ENCODE data around the gene GARIN5A.
A peak's percentile ranks its signal among the peaks of the same experiment; 100 is the strongest.

Gene GARIN5A

GRCh38 chr19:50476224-50476906 lies at the start of gene GARIN5A, which contains the start of gene EMC10:
GARIN5A (minus strand) TSS chr19:50476848; CDS start chr19:50476388, 460 bp downstream.
EMC10 (plus strand) TSS chr19:50476507; CDS start chr19:50476545, 38 bp downstream.
- DNase-seq, result peak; percentile 94

- DNase-seq, result no peak
Observed at GRCh38 chr19:50522881-50523280, 46.2 kb upstream of the GARIN5A start.

- DNase-seq, result no peak
Observed at GRCh38 chr19:50520822-50521465, 44.3 kb upstream of the GARIN5A start.

- no peak for DNase-seq
Observed at GRCh38 chr19:50519006-50519575, 42.4 kb upstream of the GARIN5A start.

GRCh38 chr19:50518091-50519005 lies 41.7 kb upstream of the GARIN5A start:
- no peak for DNase-seq

- DNase-seq, result no peak
Observed at GRCh38 chr19:50517704-50518075, 41.0 kb upstream of the GARIN5A start.

GRCh38 chr19:50516964-50517703 lies 40.5 kb upstream of the GARIN5A start:
- no peak for DNase-seq

GRCh38 chr19:50516456-50516855 lies 39.8 kb upstream of the GARIN5A start:
- no peak for DNase-seq

- DNase-seq, result no peak
Observed at GRCh38 chr19:50515168-50515561, 38.5 kb upstream of the GARIN5A start.

- peak; percentile 41 for DNase-seq
Observed at GRCh38 chr19:50514346-50515167, 37.9 kb upstream of the GARIN5A start.

- DNase-seq, result peak; percentile 48
Observed at GRCh38 chr19:50513746-50514345, 37.2 kb upstream of the GARIN5A start, which contains the start of gene ASPDH. ASPDH (minus strand) TSS chr19:50513913; CDS start chr19:50513823, 90 bp downstream.

- no peak for DNase-seq
Observed at GRCh38 chr19:50512999-50513745, 36.5 kb upstream of the GARIN5A start.

- peak; percentile 35 for DNase-seq
Observed at GRCh38 chr19:50512112-50512998, 35.7 kb upstream of the GARIN5A start.

GRCh38 chr19:50511069-50511822 lies 34.6 kb upstream of the GARIN5A start, which contains the start of gene JOSD2:
JOSD2 (minus strand) TSS chr19:50511191; CDS start chr19:50510431, 760 bp downstream.
- peak; percentile 99 for DNase-seq

- no peak for DNase-seq
Observed at GRCh38 chr19:50510700-50511068, 34.0 kb upstream of the GARIN5A start.

- DNase-seq, result peak; percentile 55
Observed at GRCh38 chr19:50510121-50510670, 33.5 kb upstream of the GARIN5A start.

GRCh38 chr19:50509366-50509765 lies 32.7 kb upstream of the GARIN5A start:
- no peak for DNase-seq

- no peak for DNase-seq
Observed at GRCh38 chr19:50508843-50509190, 32.2 kb upstream of the GARIN5A start.

All from left hindlimb (tissue), 1 donor.